ENCODE measurements around the gene PER1.
"Not testable (repeated sequence)": the region's sequence is repeated elsewhere in the genome, so short reads cannot be mapped to it uniquely, and the experiment has no call there.

Gene PER1

GRCh38 chr17:8185582-8186445 lies 33.6 kb upstream of the PER1 start:
- TF ChIP-seq POLR2A (IDR thresholded peaks at IDR 0.05; ENCODE audit: low read depth, low read length): no peak
- FAIRE-seq: no peak
- no peak for DNase-seq (ENCODE audit: insufficient read length, low spot score)

- no peak for TF ChIP-seq POLR2A (IDR thresholded peaks at IDR 0.05; ENCODE audit: low read depth, low read length)
- DNase-seq (ENCODE audit: insufficient read length, low spot score): no peak
- no peak for FAIRE-seq
Observed at GRCh38 chr17:8176998-8177731, 25.0 kb upstream of the PER1 start.

- peak; percentile 68 for TF ChIP-seq POLR2A (IDR thresholded peaks at IDR 0.05; ENCODE audit: low read depth, low read length)
- no peak for FAIRE-seq
- no peak for DNase-seq (ENCODE audit: insufficient read length, low spot score)
Observed at GRCh38 chr17:8176197-8176940, 24.2 kb upstream of the PER1 start, which contains the start of gene TMEM107. TSS of gene TMEM107 (minus strand) at chr17:8176380. CDS start at chr17:8176286, 94 bp downstream.

- DNase-seq (ENCODE audit: insufficient read length, low spot score) (no peak), FAIRE-seq (no peak)
- no peak for TF ChIP-seq POLR2A (IDR thresholded peaks at IDR 0.05; ENCODE audit: low read depth, low read length)
Observed at GRCh38 chr17:8175795-8176196, 23.6 kb upstream of the PER1 start.

GRCh38 chr17:8173871-8174322 lies 21.7 kb upstream of the PER1 start:
- DNase-seq (ENCODE audit: insufficient read length, low spot score) (no peak), FAIRE-seq (no peak)
- TF ChIP-seq POLR2A (IDR thresholded peaks at IDR 0.05; ENCODE audit: low read depth, low read length): no peak

- DNase-seq (ENCODE audit: insufficient read length, low spot score) (no peak), FAIRE-seq (peak; percentile 64)
- peak; percentile 100 for TF ChIP-seq POLR2A (IDR thresholded peaks at IDR 0.05; ENCODE audit: low read depth, low read length)
Observed at GRCh38 chr17:8173056-8173870, 21.1 kb upstream of the PER1 start.

- FAIRE-seq; DNase-seq (ENCODE audit: insufficient read length, low spot score): not testable (repeated sequence)
Observed at GRCh38 chr17:8170186-8170585, 18.0 kb upstream of the PER1 start.

- TF ChIP-seq POLR2A (IDR thresholded peaks at IDR 0.05; ENCODE audit: low read depth, low read length): no peak
- FAIRE-seq (no peak), DNase-seq (ENCODE audit: insufficient read length, low spot score) (no peak)
Observed at GRCh38 chr17:8167526-8167925, 15.3 kb upstream of the PER1 start.

- TF ChIP-seq POLR2A (IDR thresholded peaks at IDR 0.05; ENCODE audit: low read depth, low read length): no peak
- FAIRE-seq (no peak), DNase-seq (ENCODE audit: insufficient read length, low spot score) (no peak)
Observed at GRCh38 chr17:8166731-8167130, 14.5 kb upstream of the PER1 start.

GRCh38 chr17:8164815-8165131 lies 12.6 kb upstream of the PER1 start:
- TF ChIP-seq POLR2A (IDR thresholded peaks at IDR 0.05; ENCODE audit: low read depth, low read length): no peak
- DNase-seq (ENCODE audit: insufficient read length, low spot score) (no peak), FAIRE-seq (no peak)

- FAIRE-seq (no peak), DNase-seq (ENCODE audit: insufficient read length, low spot score) (no peak)
- TF ChIP-seq POLR2A (IDR thresholded peaks at IDR 0.05; ENCODE audit: low read depth, low read length): no peak; the same call in 1 of the 2 replicates
Observed at GRCh38 chr17:8163978-8164814, 12.0 kb upstream of the PER1 start.
